Lower lobe of right lung (tissue), 2 donors: Measurements from ENCODE around the gene RASIP1. TPM values are rescaled to one million over a fixed set of nuclear protein-coding genes. Genes with fewer than 3 reads are reported as not detected.
"Not testable (repeated sequence)": the region's sequence is repeated elsewhere in the genome, so short reads cannot be mapped to it uniquely, and the experiment has no call there.

ENCODE experiments used
- ATAC-seq, 2 donors: fragments of 200-7000 bp; cut with Tn5 transposase; one replicate each; pipeline ENCODE4 v1.9.1; 2020 to 2022; ENCODE audit warnings: mild to moderate bottlenecking in 2 of 2, moderate library complexity in 2 of 2
- DNase-seq: peaks from one replicate; pipeline ENCODE4 v3.0.0-alpha.2; 2020
- H3K27ac ChIP-seq: fragments of 200-600 bp; one replicate; pipeline ENCODE4 v1.8.0; 2022
- H3K27me3 ChIP-seq: fragments of 200-600 bp; one replicate; pipeline ENCODE4 v1.8.0; 2022; ENCODE audit warnings: low read depth
- H3K36me3 ChIP-seq: fragments of 200-600 bp; one replicate; pipeline ENCODE4 v1.8.0; 2022; ENCODE audit warnings: mild to moderate bottlenecking
- H3K4me1 ChIP-seq: fragments of 200-600 bp; one replicate; pipeline ENCODE4 v1.8.0; 2022
- H3K4me3 ChIP-seq: fragments of 200-600 bp; one replicate; pipeline ENCODE4 v1.8.0; 2022; ENCODE audit warnings: mild to moderate bottlenecking
- H3K9me3 ChIP-seq: fragments of 200-600 bp; one replicate; pipeline ENCODE4 v1.8.0; 2022
- CTCF ChIP-seq: fragments of 200-600 bp; IDR thresholded peaks from one replicate; pipeline ENCODE4 v1.8.0; 2022; ENCODE audit warnings: antibody characterized with exemption, mild to moderate bottlenecking
- intact Hi-C: fragments of 100-400 bp; cut with DNase I; formaldehyde crosslinking; loops from one replicate; pipeline ENCODE4 v1.11.0; 2022
- long read RNA-seq: library from polyadenylated mRNA; unstranded; transcript quantifications from one replicate; pipeline ENCODE4 v2.0.0, GENCODE V29; 2021
- total RNA-seq: library from RNA; stranded (reverse); fragmentation: NEBNext Ultra II Directional; extraction: Animal tissue kit (Norgen Biotek cat#: 25700); gene quantifications from one replicate; pipeline ENCODE4 v1.2.1, GENCODE V29; 2021
- donor health status: DM: no; HTN: yes; CAD: no; lungs with severe emphysema.

The RASIP1 gene
- total RNA-seq: 33.4 TPM
- long read RNA-seq, transcript RASIP1-201 (12 exons, 3,308 nt): major isoform, 55 of 160 reads
- long read RNA-seq, partial matches to known transcripts: 80 of 160 reads
- long read RNA-seq, other reads (novel, unspliced or antisense): 22 of 160 reads

GRCh38 chr19:48740164-48740972 is at the start of gene RASIP1:
RASIP1 (minus strand) TSS chr19:48740610; CDS start chr19:48740282, 328 bp downstream.
- H3K4me3 ChIP-seq: peak within 1 kb of the TSS; percentile 67
- ATAC-seq (peak; percentile 4 to 9), DNase-seq (peak; percentile 63)
- H3K27me3 ChIP-seq: peaks cover 9% of the 10 kb centered on the region
- no peak for TF ChIP-seq CTCF
- H3K36me3 ChIP-seq: no peaks in the 10 kb centered on the region
- H3K9me3 ChIP-seq: no peaks in the 10 kb centered on the region
- peak within 1 kb of the TSS; percentile 81 for H3K27ac ChIP-seq
- peaks cover 17% of the 10 kb centered on the region for H3K4me1 ChIP-seq
- intact Hi-C loops: no loop called here

GRCh38 chr19:48787331-48787730 is 46.9 kb upstream of the RASIP1 start:
- not testable (repeated sequence) for H3K36me3 ChIP-seq, H3K9me3 ChIP-seq, DNase-seq, H3K4me3 ChIP-seq, H3K4me1 ChIP-seq, H3K27me3 ChIP-seq, H3K27ac ChIP-seq, ATAC-seq
- intact Hi-C loops: loop anchor here (5.0 kb wide), 1 partner anchor 55 kb away; no protein-coding TSS in a partner anchor

- not testable (repeated sequence) for H3K27me3 ChIP-seq, DNase-seq, H3K9me3 ChIP-seq, H3K36me3 ChIP-seq, ATAC-seq, H3K27ac ChIP-seq, H3K4me3 ChIP-seq
- H3K4me1 ChIP-seq: peaks cover 15% of the 10 kb centered on the region
- intact Hi-C loops: loop anchor here (5.0 kb wide), 1 partner anchor 56 kb away; no protein-coding TSS in a partner anchor
Measured at GRCh38 chr19:48786422-48786821, 46.0 kb upstream of the RASIP1 start.

GRCh38 chr19:48784527-48784926 is 44.1 kb upstream of the RASIP1 start:
- Histone ChIP-seq H3K9me3 (no peaks in the 10 kb centered on the region), H3K36me3 (no peaks in the 10 kb centered on the region), H3K27ac (no peak overlapping the region), H3K4me3 (no peak overlapping the region), H3K27me3 (no peaks in the 10 kb centered on the region), H3K4me1 (peaks cover 20% of the 10 kb centered on the region)
- intact Hi-C loops: no loop called here
- DNase-seq: no peak
- no peak for TF ChIP-seq CTCF
- no peak for ATAC-seq

GRCh38 chr19:48780631-48781391 is 40.4 kb upstream of the RASIP1 start:
- no peak overlapping the region for H3K4me3 ChIP-seq
- peak overlapping the region; percentile 67 for H3K27ac ChIP-seq
- H3K36me3 ChIP-seq: no peaks in the 10 kb centered on the region
- no peaks in the 10 kb centered on the region for H3K9me3 ChIP-seq
- ATAC-seq: peak in 1 of 2 donors; percentile 10
- H3K27me3 ChIP-seq: no peaks in the 10 kb centered on the region
- intact Hi-C loops: no loop called here
- H3K4me1 ChIP-seq: peaks cover 20% of the 10 kb centered on the region
- DNase-seq: no peak
- TF ChIP-seq CTCF: no peak

- H3K27ac ChIP-seq: no peak overlapping the region
- no peaks in the 10 kb centered on the region for H3K27me3 ChIP-seq
- ATAC-seq: no peak
- H3K4me3 ChIP-seq: no peak overlapping the region
- intact Hi-C loops: no loop called here
- peaks cover 20% of the 10 kb centered on the region for H3K4me1 ChIP-seq
- H3K9me3 ChIP-seq: no peaks in the 10 kb centered on the region
- TF ChIP-seq CTCF: no peak
- no peaks in the 10 kb centered on the region for H3K36me3 ChIP-seq
- DNase-seq: no peak
Measured at GRCh38 chr19:48779636-48780035, 39.2 kb upstream of the RASIP1 start.
